HFF-Myc (cell line): ENCODE results near the gene C10orf88.
"Not testable (repeated sequence)": the region's sequence is repeated elsewhere in the genome, so short reads cannot be mapped to it uniquely, and the experiment has no call there.

Experiments used
- DNase-seq: peaks from one replicate; pipeline ENCODE4 v3.0.0-alpha.2; 2011; ENCODE audit warnings: low read depth; ENCODE audit errors: extremely low read depth
- H3K4me3 ChIP-seq: replicated peaks from 2 replicates; pipeline ENCODE4 v1.5.1; 2011; ENCODE audit warnings: low read depth, mild to moderate bottlenecking, control low read depth, low read length
- CTCF ChIP-seq: IDR thresholded peaks from 2 replicates; pipeline ENCODE4 v1.5.1; 2012; ENCODE audit warnings: mild to moderate bottlenecking, low read depth, low read length, control low read depth; ENCODE audit errors: missing control alignments

The C10orf88 gene

GRCh38 chr10:122910310-122910709 is 43.7 kb downstream of the C10orf88 start, which contains the start of gene FAM24A:
Gene FAM24A (plus strand): TSS chr10:122910610. CDS start chr10:122911635, 1,025 bp downstream.
- TF ChIP-seq CTCF: no peak
- DNase-seq: no peak
- no peak within 1 kb of the TSS for H3K4me3 ChIP-seq

DNA sequence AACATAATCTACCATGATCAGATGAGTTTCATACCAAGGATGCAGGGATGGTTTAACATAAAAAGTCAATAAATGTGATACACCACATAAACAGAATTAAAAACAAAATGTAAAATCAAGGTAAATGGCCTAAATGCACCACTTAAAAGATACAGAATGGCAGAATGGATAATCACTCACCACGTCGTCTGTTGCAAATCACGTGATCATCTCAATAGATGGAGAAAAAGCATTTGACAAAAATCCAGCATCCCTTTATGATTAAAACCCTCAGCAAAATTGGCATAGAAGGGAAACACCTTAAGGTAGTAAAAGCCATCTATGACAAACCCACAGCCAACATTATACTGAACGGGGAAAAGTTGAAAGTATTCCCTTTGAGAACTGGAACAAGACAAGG is 50.2 kb downstream of the C10orf88 start:
- not testable (repeated sequence) for H3K4me3 ChIP-seq, DNase-seq

DNA sequence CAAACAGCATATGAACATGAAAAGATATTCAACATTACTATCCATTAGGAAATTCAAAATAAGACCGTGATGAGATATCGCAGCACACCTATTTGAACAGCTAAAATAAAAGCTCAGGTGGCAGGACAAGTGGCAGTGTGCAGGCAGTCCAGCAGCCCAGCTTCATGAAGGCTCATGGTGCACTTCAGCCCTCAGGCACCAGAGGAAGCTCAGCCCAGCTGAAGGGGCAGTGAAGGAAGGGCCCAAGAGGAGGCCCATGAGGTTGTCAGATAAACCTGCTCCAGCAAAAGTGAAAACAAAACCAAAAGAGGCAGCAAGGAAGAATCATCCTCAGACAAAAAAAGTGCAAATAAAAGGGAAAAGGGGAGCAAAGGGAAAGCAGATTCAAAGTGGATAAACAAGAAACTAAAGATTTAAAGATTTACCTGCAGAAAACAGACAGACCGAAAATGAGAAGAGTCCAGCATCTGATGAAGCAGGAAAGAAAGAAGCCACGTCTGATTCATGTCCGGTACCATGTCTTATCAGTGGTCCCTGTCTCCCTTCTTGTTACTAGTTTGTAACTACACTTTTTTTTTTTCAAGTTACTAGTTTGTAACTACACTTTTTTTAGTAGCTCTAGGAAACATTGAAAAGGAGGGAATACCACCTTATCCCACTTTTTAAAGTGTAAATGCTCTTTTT is 59.6 kb downstream of the C10orf88 start:
- no peak for DNase-seq
- no peak for TF ChIP-seq CTCF
- no peak overlapping the region for H3K4me3 ChIP-seq

DNA sequence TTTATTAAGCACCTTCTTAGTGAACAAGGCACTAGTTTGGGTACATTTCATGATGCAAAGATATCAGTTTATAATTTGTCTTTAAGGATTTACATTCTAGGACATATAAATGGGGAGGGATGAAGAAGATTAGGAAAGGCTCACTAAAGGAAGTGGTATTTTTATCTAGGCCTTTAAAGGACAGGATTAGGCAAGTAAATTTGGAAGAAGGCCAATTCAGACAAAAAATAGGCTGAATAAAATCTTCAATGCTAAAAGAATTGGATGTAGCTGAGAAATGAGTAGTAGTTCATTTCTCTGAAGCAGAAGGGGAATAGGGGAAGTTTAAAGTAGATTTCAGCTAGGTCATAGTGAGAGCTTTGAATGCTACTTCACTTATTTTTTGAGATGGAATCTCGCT is 69.9 kb downstream of the C10orf88 start:
- H3K4me3 ChIP-seq: no peak overlapping the region
- no peak for DNase-seq
- no peak for TF ChIP-seq CTCF

GRCh38 chr10:122882766-122883165 is 71.3 kb downstream of the C10orf88 start:
- TF ChIP-seq CTCF: no peak
- DNase-seq: no peak
- H3K4me3 ChIP-seq: no peak overlapping the region
